Thyroid gland (tissue), 4 donors: ENCODE data around the gene ERBB3. TPM values are rescaled to one million over a fixed set of nuclear protein-coding genes. Genes with fewer than 3 reads are reported as not detected.
A peak's percentile ranks its signal among the peaks of the same experiment; 100 is the strongest.
"Not testable (repeated sequence)": the region's sequence is repeated elsewhere in the genome, so short reads cannot be mapped to it uniquely, and the experiment has no call there.

Source experiments
- DNase-seq, 2 donors: peaks; one replicate each; pipeline ENCODE4 v3.0.0-alpha.2; 2019
- H3K27ac ChIP-seq, 3 donors: fragments of 200-600 bp; sonication (generic); 1 replicate in 2 of 3; 2 replicates in 1 of 3; pipeline ENCODE4 v1.5.1; 2016 to 2019; ENCODE audit warnings: mild to moderate bottlenecking in 1 of 3, moderate library complexity in 1 of 3
- H3K27me3 ChIP-seq: fragments of 200-600 bp; sonication (generic); one replicate; pipeline ENCODE4 v1.5.1; 2019
- H3K36me3 ChIP-seq, 2 donors: fragments of 200-600 bp; sonication (generic); one replicate each; pipeline ENCODE4 v1.5.1; 2016 to 2019
- H3K4me1 ChIP-seq, 2 donors: fragments of 200-600 bp; sonication (generic); one replicate each; pipeline ENCODE4 v1.5.1; 2017 to 2019
- H3K4me3 ChIP-seq, 3 donors: fragments of 200-600 bp; sonication (generic); replicated peaks in 1 of 3; 1 replicate in 2 of 3; 2 replicates in 1 of 3; pipeline ENCODE4 v1.5.1; 2016; ENCODE audit warnings: mild to moderate bottlenecking in 1 of 3
- H3K9me3 ChIP-seq: fragments of 200-600 bp; sonication (generic); one replicate; pipeline ENCODE4 v1.5.1; 2017
- CTCF ChIP-seq, 6 experiments: fragments of 200-600 bp in 3 of 6; fragments of 450-650 bp in 3 of 6; sonication (generic) in 3 of 6; IDR thresholded peaks; one replicate each; pipeline ENCODE4 v1.5.1; 2016 to 2019; ENCODE audit warnings: antibody characterized with exemption in 6 of 6, mild to moderate bottlenecking in 2 of 6, inconsistent platforms in 1 of 6, moderate library complexity in 1 of 6
- POLR2A ChIP-seq, 2 donors: fragments of 450-650 bp; IDR thresholded peaks; one replicate each; pipeline ENCODE4 v1.6.1; 2017; ENCODE audit warnings: antibody characterized with exemption in 2 of 2, mild to moderate bottlenecking in 2 of 2, moderate library complexity in 1 of 2
- WGBS, 2 donors: methylation state at CpG; one replicate each; pipeline ENCODE4 v1.1.5; 2017; 5-methylcytosine and 5-hydroxymethylcytosine counted together
- intact Hi-C: fragments of 100-400 bp; cut with DNase I; formaldehyde crosslinking; loops from one replicate; pipeline ENCODE4 v1.15.1; 2023
- total RNA-seq, 4 donors: library from RNA; depleted of rRNA; stranded (reverse); fragments of >200 nt; gene quantifications; one replicate each; pipeline ENCODE4 v1.2.3, GENCODE V29; 2016

ERBB3 gene
- total RNA-seq, 4 donors from 2014 or later = 14.7 to 30.0 (median 20.4) TPM

GRCh38 chr12:56038022-56038655, 41.8 kb upstream of the ERBB3 start:
- DNase-seq = no peak
- WGBS, 2 donors = 60 to 79% methylated on average over 2 of the region's 2 CpGs
- H3K27me3 ChIP-seq = no peaks in the 10 kb centered on the region
- peaks cover 7 to 11% of the 10 kb centered on the region in 2 donors for H3K4me1 ChIP-seq
- TF ChIP-seq CTCF (IDR thresholded peaks at IDR 0.05) = no peak
- TF ChIP-seq POLR2A (IDR thresholded peaks at IDR 0.05) = no peak
- no peaks in the 10 kb centered on the region for H3K9me3 ChIP-seq
- H3K36me3 ChIP-seq = peaks cover 12 to 14% of the 10 kb centered on the region in 2 donors
- H3K27ac ChIP-seq = no peak overlapping the region
- intact Hi-C loops = loop anchor here (5.0 kb wide), 1 partner anchor 36 kb away; no protein-coding TSS in a partner anchor
- no peak overlapping the region for H3K4me3 ChIP-seq

- Histone ChIP-seq H3K27ac (no peak overlapping the region), H3K9me3 (no peaks in the 10 kb centered on the region), H3K4me1 (peaks cover 7 to 11% of the 10 kb centered on the region in 2 donors), H3K27me3 (no peaks in the 10 kb centered on the region), H3K4me3 (no peak overlapping the region), H3K36me3 (peaks cover 19 to 24% of the 10 kb centered on the region in 2 donors)
- no peak for TF ChIP-seq CTCF (IDR thresholded peaks at IDR 0.05)
- no peak for TF ChIP-seq POLR2A (IDR thresholded peaks at IDR 0.05)
- DNase-seq = no peak
- intact Hi-C loops = loop anchor here (10.0 kb wide), 1 partner anchor 65 kb away; the partner anchor contains the start of gene PA2G4
- WGBS, 2 donors = 100% methylated on average over 1 of the region's 1 CpG
These were observed 39.8 kb upstream of the ERBB3 start for GRCh38 chr12:56040151-56040550.

GRCh38 chr12:56040963-56041551, 38.9 kb upstream of the ERBB3 start:
- Histone ChIP-seq H3K27ac (peak overlapping the region; percentile 94 to 97 (median 94)), H3K4me3 (peak overlapping the region in 1 of 3 donors; percentile 80), H3K4me1 (peaks cover 7 to 11% of the 10 kb centered on the region in 2 donors), H3K9me3 (no peaks in the 10 kb centered on the region), H3K36me3 (peaks cover 20 to 23% of the 10 kb centered on the region in 2 donors), H3K27me3 (no peaks in the 10 kb centered on the region)
- intact Hi-C loops = loop anchor here (10.0 kb wide), 1 partner anchor 64 kb away; the partner anchor contains the start of gene PA2G4
- TF ChIP-seq POLR2A (IDR thresholded peaks at IDR 0.05) = no peak
- no peak for TF ChIP-seq CTCF (IDR thresholded peaks at IDR 0.05)
- no peak for DNase-seq
- 57 to 61% methylated on average over 14 of the region's 14 CpGs for WGBS, 2 donors

- TF ChIP-seq POLR2A (IDR thresholded peaks at IDR 0.05) (peak in 1 of 2 donors; percentile 88), CTCF (IDR thresholded peaks at IDR 0.05) (peak in 3 of 6 experiments; percentile 14 to 61 (median 45))
- Histone ChIP-seq H3K27me3 (no peaks in the 10 kb centered on the region), H3K9me3 (no peaks in the 10 kb centered on the region), H3K27ac (peak within 1 kb of the TSS; percentile 94 to 97 (median 94)), H3K4me1 (peaks cover 7 to 11% of the 10 kb centered on the region in 2 donors), H3K36me3 (peaks cover 20 to 23% of the 10 kb centered on the region in 2 donors), H3K4me3 (peak within 1 kb of the TSS; percentile 74 to 88 (median 80))
- intact Hi-C loops = loop anchor here (10.0 kb wide), 1 partner anchor 63 kb away; the partner anchor contains the start of gene PA2G4
- 0 to 1% methylated on average over 41 to 49 of the region's 50 CpGs for WGBS, 2 donors
- DNase-seq = peak; percentile 97 to 98
These were observed 38.2 kb upstream of the ERBB3 start, which contains the start of gene RPS26 for GRCh38 chr12:56041552-56042429. Gene RPS26 (plus strand): TSS chr12:56041918. CDS start chr12:56042167, 249 bp downstream.

- H3K27me3 ChIP-seq, H3K9me3 ChIP-seq: not testable (repeated sequence)
- Histone ChIP-seq H3K4me1 (peaks cover 7 to 11% of the 10 kb centered on the region in 2 donors), H3K4me3 (peak overlapping the region; percentile 74 to 88 (median 80)), H3K36me3 (peaks cover 20 to 23% of the 10 kb centered on the region in 2 donors), H3K27ac (peak overlapping the region; percentile 94 to 97 (median 94))
- DNase-seq = peak in 1 of 2 donors; percentile 10
- intact Hi-C loops = loop anchor here (10.0 kb wide), 1 partner anchor 62 kb away; the partner anchor contains the start of gene PA2G4
- WGBS, 2 donors = 0 to 1% methylated on average over 11 to 20 of the region's 20 CpGs
These were observed 37.5 kb upstream of the ERBB3 start for GRCh38 chr12:56042430-56042813.
